GM21737 (cell line): ENCODE data around the gene MAPK7.

Experiments
- ATAC-seq: cut with Tn5 transposase; IDR thresholded peaks from one replicate; pipeline ENCODE4 v1.9.1; 2021; ENCODE audit warnings: mild to moderate bottlenecking, moderate library complexity; ENCODE audit not compliant: unreplicated experiment

The MAPK7 gene

GRCh38 chr17:19414396-19415280 is 36.3 kb downstream of the MAPK7 start:
- no peak for ATAC-seq

- no peak for ATAC-seq
These were observed 37.0 kb downstream of the MAPK7 start for GRCh38 chr17:19415311-19415710.

GRCh38 chr17:19415806-19416775 is 37.8 kb downstream of the MAPK7 start:
- ATAC-seq, result no peak

GRCh38 chr17:19417611-19418010 is 39.3 kb downstream of the MAPK7 start:
- ATAC-seq, result no peak

GRCh38 chr17:19418251-19418992 is 40.1 kb downstream of the MAPK7 start:
- ATAC-seq, result no peak

GRCh38 chr17:19421219-19421618 is 42.9 kb downstream of the MAPK7 start:
- ATAC-seq, result no peak

- no peak for ATAC-seq
These were observed 43.6 kb downstream of the MAPK7 start for GRCh38 chr17:19421926-19422325.

- ATAC-seq, result no peak
These were observed 46.9 kb downstream of the MAPK7 start for GRCh38 chr17:19424934-19425868.

- no peak for ATAC-seq
These were observed 48.3 kb downstream of the MAPK7 start for GRCh38 chr17:19426631-19427030.

GRCh38 chr17:19431691-19432090 is 53.4 kb downstream of the MAPK7 start:
- ATAC-seq, result no peak
